H1 (cell line): ENCODE results near the gene PTPRH. TPM values are rescaled to one million over a fixed set of nuclear protein-coding genes. Genes with fewer than 3 reads are reported as not detected.

Source experiments
- ATF2 ChIP-seq: IDR thresholded peaks from 2 replicates; pipeline ENCODE4 v1.6.1; 2012; ENCODE audit warnings: low read length, inconsistent platforms
- CBX8 ChIP-seq: fragments of 300-800, 300-1000 bp; sonication (generic); IDR thresholded peaks from 2 replicates; pipeline ENCODE4 v1.7.1; 2016; ENCODE audit warnings: low read depth, low read length, borderline replicate concordance
- CHD7 ChIP-seq: fragments of 300-600 bp; sonication (generic); IDR thresholded peaks from 2 replicates; pipeline ENCODE4 v1.7.1; 2012; ENCODE audit warnings: low read length, moderate library complexity, mild to moderate bottlenecking, inconsistent platforms; ENCODE audit not compliant: insufficient replicate concordance
- EGR1 ChIP-seq: IDR thresholded peaks from 2 replicates; pipeline ENCODE4 v1.6.1; 2011; ENCODE audit warnings: low read depth, low read length, borderline replicate concordance
- EP300 ChIP-seq, 2 experiments: IDR thresholded peaks; 1 replicate in 1 of 2; 2 replicates in 1 of 2; pipeline ENCODE4 v1.6.1; 2011 to 2012; ENCODE audit warnings: low read depth in 2 of 2, low read length in 2 of 2, mild to moderate bottlenecking in 2 of 2, borderline replicate concordance in 1 of 2, inconsistent platforms in 1 of 2, moderate library complexity in 1 of 2
- GTF2F1 ChIP-seq: IDR thresholded peaks from 2 replicates; pipeline ENCODE4 v1.6.1; 2012; ENCODE audit warnings: low read depth, low read length, improper control_type of control experiment, borderline replicate concordance
- HDAC6 ChIP-seq: IDR thresholded peaks from one replicate; pipeline ENCODE4 v1.7.1; 2012; ENCODE audit warnings: low read depth, mild to moderate bottlenecking, inconsistent platforms, low read length, moderate library complexity
- SIN3A ChIP-seq, 2 experiments: IDR thresholded peaks in 1 of 2; conservative IDR thresholded peaks in 1 of 2; 2 replicates each; pipeline ENCODE4 v1.6.1; 2011 to 2012; ENCODE audit warnings: low read length in 2 of 2, improper control_type of control experiment in 1 of 2, low read depth in 1 of 2, mild to moderate bottlenecking in 1 of 2
- SIX5 ChIP-seq: IDR thresholded peaks from 2 replicates; pipeline ENCODE4 v1.6.1; 2011; ENCODE audit warnings: mild to moderate bottlenecking, low read depth, low read length
- TAF1 ChIP-seq: IDR thresholded peaks from 2 replicates; pipeline ENCODE4 v1.6.1; 2011; ENCODE audit warnings: mild to moderate bottlenecking, low read depth, low read length
- polyA plus RNA-seq, 7 experiments: library from polyadenylated mRNA; depleted of rRNA in 3 of 7; stranded (reverse) in 5 of 7; unstranded in 2 of 7; fragments of >200 nt in 5 of 7; fragments of 200-250 nt in 2 of 7; gene quantifications; 1 replicate in 5 of 7; 2 replicates in 1 of 7; 4 replicates in 1 of 7; pipeline versions ENCODE4 v1.2.1 to v1.2.3, GENCODE V29; 2011 to 2013; ENCODE audit warnings: missing spikeins in 2 of 7, mixed read lengths in 2 of 7
- total RNA-seq: library from RNA; stranded (reverse); fragmentation: NEBNext Ultra II Directional; extraction: Animal tissue kit (Norgen Biotek cat#: 25700); gene quantifications from 2 replicates; pipeline ENCODE4 v1.2.1, GENCODE V29; 2021

Gene PTPRH
- total and polyA plus RNA-seq, 2 of the 8 experiments (the other 6 are each of a cell fraction or from before 2014, with no cell fraction given) = 0.30 to 0.39 TPM

GRCh38 chr19:55230329-55230728 lies 21.0 kb upstream of the PTPRH start (continued):
- TF ChIP-seq CHD7 (no peak), SIX5 (no peak), SIN3A (conservative IDR thresholded peaks at IDR 0.05 in 1 of 2, IDR thresholded peaks at IDR 0.05 in 1 of 2; ENCODE audit: low read depth in 1 of 2, low read length in 2 of 2) (no peak), CBX8 (no peak), EP300 (IDR thresholded peaks at IDR 0.05; ENCODE audit: borderline replicate concordance in 1 of 2, low read depth in 2 of 2, low read length in 2 of 2) (no peak), GTF2F1 (no peak), ATF2 (no peak), EGR1 (no peak), TAF1 (no peak), HDAC6 (no peak)
